Measurements from ENCODE around the gene TPBGL.

DNA sequence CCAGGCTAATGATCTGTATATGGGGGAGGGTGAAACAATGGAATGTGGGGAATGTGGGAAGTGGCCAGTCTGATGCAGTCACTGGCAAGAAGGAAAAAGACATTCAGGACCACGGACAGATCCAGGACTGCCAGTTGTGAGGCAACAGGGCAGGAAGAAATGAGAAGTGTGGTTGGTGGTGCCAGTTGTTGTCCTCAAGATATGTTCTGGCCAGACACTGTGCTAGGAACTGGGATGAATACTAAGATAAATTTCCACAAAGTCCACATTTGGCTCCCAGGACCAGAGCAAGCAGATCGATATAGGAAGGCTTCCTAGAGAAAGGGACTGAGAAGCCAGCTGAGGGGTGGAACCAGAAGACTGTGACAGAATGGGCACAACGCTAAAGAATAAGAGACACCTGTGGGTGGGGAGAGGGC is 6.8 kb upstream of the TPBGL start:
- TF ChIP-seq EP300 (IDR thresholded peaks at IDR 0.05): no peak
- TF ChIP-seq, protein P1, sequence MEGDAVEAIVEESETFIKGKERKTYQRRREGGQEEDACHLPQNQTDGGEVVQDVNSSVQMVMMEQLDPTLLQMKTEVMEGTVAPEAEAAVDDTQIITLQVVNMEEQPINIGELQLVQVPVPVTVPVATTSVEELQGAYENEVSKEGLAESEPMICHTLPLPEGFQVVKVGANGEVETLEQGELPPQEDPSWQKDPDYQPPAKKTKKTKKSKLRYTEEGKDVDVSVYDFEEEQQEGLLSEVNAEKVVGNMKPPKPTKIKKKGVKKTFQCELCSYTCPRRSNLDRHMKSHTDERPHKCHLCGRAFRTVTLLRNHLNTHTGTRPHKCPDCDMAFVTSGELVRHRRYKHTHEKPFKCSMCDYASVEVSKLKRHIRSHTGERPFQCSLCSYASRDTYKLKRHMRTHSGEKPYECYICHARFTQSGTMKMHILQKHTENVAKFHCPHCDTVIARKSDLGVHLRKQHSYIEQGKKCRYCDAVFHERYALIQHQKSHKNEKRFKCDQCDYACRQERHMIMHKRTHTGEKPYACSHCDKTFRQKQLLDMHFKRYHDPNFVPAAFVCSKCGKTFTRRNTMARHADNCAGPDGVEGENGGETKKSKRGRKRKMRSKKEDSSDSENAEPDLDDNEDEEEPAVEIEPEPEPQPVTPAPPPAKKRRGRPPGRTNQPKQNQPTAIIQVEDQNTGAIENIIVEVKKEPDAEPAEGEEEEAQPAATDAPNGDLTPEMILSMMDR (IDR thresholded peaks at IDR 0.05): no peak

Data from suprapubic skin (tissue), 3 donors.